Lung (tissue), 12 donors: ENCODE data around the gene TBC1D7. TPM values are rescaled to one million over a fixed set of nuclear protein-coding genes. Genes with fewer than 3 reads are reported as not detected.
A peak's percentile ranks its signal among the peaks of the same experiment; 100 is the strongest.

Experiments
- ATAC-seq: fragments of 200-7000 bp; cut with Tn5 transposase; one replicate; pipeline ENCODE4 v1.9.1; 2020; ENCODE audit warnings: moderate number of reproducible peaks; ENCODE audit not compliant: insufficient read depth, low FRiP score
- DNase-seq, 3 donors: peaks; one replicate each; pipeline ENCODE4 v3.0.0-alpha.2; 2013 to 2017
- H3K27ac ChIP-seq, 2 donors: one replicate each; pipeline ENCODE4 v1.5.1; 2013; ENCODE audit warnings: mild to moderate bottlenecking in 2 of 2, moderate library complexity in 2 of 2, control low read depth in 1 of 2, inconsistent platforms in 1 of 2, low read depth in 1 of 2, low read length in 1 of 2
- H3K27me3 ChIP-seq, 3 donors: one replicate each; pipeline ENCODE4 v1.5.1; 2013; ENCODE audit warnings: low read length in 2 of 3; ENCODE audit not compliant: control insufficient read depth in 3 of 3, insufficient read depth in 3 of 3
- H3K36me3 ChIP-seq, 4 donors: one replicate each; pipeline ENCODE4 v1.5.1; 2013; ENCODE audit warnings: low read length in 4 of 4, mild to moderate bottlenecking in 1 of 4, moderate library complexity in 1 of 4; ENCODE audit not compliant: control insufficient read depth in 4 of 4, insufficient read depth in 4 of 4
- H3K4me1 ChIP-seq, 5 donors: one replicate each; pipeline ENCODE4 v1.5.1; 2013; ENCODE audit warnings: low read length in 5 of 5, mild to moderate bottlenecking in 2 of 5, moderate library complexity in 1 of 5; ENCODE audit not compliant: control insufficient read depth in 5 of 5, insufficient read depth in 5 of 5
- H3K4me3 ChIP-seq: one replicate; pipeline ENCODE4 v1.5.1; 2013; ENCODE audit warnings: mild to moderate bottlenecking, control low read depth, moderate library complexity
- H3K9ac ChIP-seq, 2 donors: one replicate each; pipeline ENCODE4 v1.5.1; 2013; ENCODE audit warnings: low read length in 2 of 2, control low read depth in 1 of 2; ENCODE audit not compliant: insufficient read depth in 1 of 2
- H3K9me3 ChIP-seq, 4 donors: one replicate each; pipeline ENCODE4 v1.5.1; 2013; ENCODE audit warnings: low read length in 3 of 4, mild to moderate bottlenecking in 1 of 4, moderate library complexity in 1 of 4; ENCODE audit not compliant: control insufficient read depth in 4 of 4, insufficient read depth in 3 of 4
- WGBS, 2 donors: extraction: QIAGEN DNeasy Blood & Tissue Kit; methylation state at CpG; one replicate each; pipeline ENCODE4 v1.1.7; 2013; 5-methylcytosine and 5-hydroxymethylcytosine counted together
- polyA plus RNA-seq, 2 donors: library from polyadenylated mRNA; stranded (reverse); fragments of 200-250 nt; gene quantifications; one replicate each; pipeline ENCODE4 v1.2.1, GENCODE V29; 2013
- total RNA-seq, 2 donors: library from RNA; depleted of rRNA in 1 of 2; stranded (reverse); fragments of >200 nt in 1 of 2; gene quantifications; one replicate each; pipeline ENCODE4 v1.2.1, GENCODE V29; 2014 to 2021
- TF ChIP-seq, protein P1 (sequence below): IDR thresholded peaks from 2 replicates; pipeline ENCODE4 v1.5.1; 2012; ENCODE audit warnings: mild to moderate bottlenecking; ENCODE audit errors: control extremely low read depth, extremely low read depth
- donor health status: control.
- donor health status: control.
- donor health status: Bipolar disorder and iron deficiency.
- donor health status: healthy.
- donor health status: DM: yes; HTN: yes; CAD: no.

Gene TBC1D7
- total and polyA plus RNA-seq, 4 donors, result 17.1 to 30.1 (median 19.9) TPM

- Histone ChIP-seq H3K4me1 (peaks cover 0 to 4% (median 0%) of the 10 kb centered on the region in 5 donors), H3K27me3 (no peaks in the 10 kb centered on the region), H3K9ac (no peak overlapping the region), H3K9me3 (no peaks in the 10 kb centered on the region), H3K27ac (no peak overlapping the region), H3K4me3 (peak overlapping the region; percentile 8), H3K36me3 (peaks cover 0 to 14% (median 0%) of the 10 kb centered on the region in 4 donors)
- ATAC-seq (no peak), DNase-seq (no peak)
- WGBS, 2 donors, result 43 to 67% methylated on average over 6 of the region's 6 CpGs
- TF ChIP-seq, protein P1, sequence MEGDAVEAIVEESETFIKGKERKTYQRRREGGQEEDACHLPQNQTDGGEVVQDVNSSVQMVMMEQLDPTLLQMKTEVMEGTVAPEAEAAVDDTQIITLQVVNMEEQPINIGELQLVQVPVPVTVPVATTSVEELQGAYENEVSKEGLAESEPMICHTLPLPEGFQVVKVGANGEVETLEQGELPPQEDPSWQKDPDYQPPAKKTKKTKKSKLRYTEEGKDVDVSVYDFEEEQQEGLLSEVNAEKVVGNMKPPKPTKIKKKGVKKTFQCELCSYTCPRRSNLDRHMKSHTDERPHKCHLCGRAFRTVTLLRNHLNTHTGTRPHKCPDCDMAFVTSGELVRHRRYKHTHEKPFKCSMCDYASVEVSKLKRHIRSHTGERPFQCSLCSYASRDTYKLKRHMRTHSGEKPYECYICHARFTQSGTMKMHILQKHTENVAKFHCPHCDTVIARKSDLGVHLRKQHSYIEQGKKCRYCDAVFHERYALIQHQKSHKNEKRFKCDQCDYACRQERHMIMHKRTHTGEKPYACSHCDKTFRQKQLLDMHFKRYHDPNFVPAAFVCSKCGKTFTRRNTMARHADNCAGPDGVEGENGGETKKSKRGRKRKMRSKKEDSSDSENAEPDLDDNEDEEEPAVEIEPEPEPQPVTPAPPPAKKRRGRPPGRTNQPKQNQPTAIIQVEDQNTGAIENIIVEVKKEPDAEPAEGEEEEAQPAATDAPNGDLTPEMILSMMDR, result no peak
These were observed 53.5 kb downstream of the TBC1D7 start for GRCh38 chr6:13274707-13275434.

DNA sequence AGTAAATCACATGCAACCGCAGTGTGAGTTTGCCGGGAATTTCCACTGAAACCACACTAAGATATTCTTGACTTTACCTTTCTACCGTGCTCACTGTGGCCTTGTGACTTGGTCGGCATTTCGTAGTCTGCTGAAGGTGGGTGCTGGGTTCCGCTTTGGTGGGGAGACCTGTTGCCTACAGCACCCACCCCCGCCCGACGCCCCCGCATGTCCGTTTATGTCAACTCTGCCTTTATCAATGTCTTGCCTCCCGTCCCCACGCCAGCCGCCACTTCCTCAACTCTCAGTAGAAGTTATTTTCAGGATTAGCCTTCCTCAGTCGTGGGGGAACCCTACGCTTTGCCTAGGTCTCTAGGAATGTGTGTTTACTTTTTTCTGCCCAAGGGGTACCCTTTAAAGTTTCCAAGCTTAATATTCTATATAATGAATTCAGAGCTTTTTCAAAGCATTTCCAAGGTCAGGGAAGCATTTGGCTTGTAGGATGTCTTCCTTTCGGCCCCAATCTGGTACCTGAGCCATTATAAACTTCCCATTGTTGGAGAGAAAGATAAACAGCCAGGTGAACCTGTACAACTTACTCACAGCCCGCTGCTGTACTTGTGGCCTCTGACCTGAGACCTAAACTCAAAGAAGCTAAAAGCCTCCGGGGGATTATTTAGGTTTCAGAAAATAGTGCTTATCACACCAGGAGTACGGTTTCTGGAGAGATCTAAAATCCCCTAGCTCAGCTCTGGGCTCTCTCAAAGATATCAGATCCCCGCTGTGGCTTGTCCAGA lies 54.2 kb downstream of the TBC1D7 start:
- Histone ChIP-seq H3K27me3 (no peaks in the 10 kb centered on the region), H3K4me3 (peak overlapping the region; percentile 8), H3K27ac (no peak overlapping the region), H3K36me3 (peaks cover 0 to 12% (median 0%) of the 10 kb centered on the region in 4 donors), H3K9ac (no peak overlapping the region), H3K9me3 (no peaks in the 10 kb centered on the region), H3K4me1 (peaks cover 0 to 5% (median 0%) of the 10 kb centered on the region in 5 donors)
- 32 to 68% methylated on average over 21 of the region's 21 CpGs for WGBS, 2 donors
- DNase-seq (no peak), ATAC-seq (no peak)
- TF ChIP-seq, protein P1, result no peak

- Histone ChIP-seq H3K27ac (no peak overlapping the region), H3K4me1 (peaks cover 0 to 5% (median 0%) of the 10 kb centered on the region in 5 donors), H3K9me3 (no peaks in the 10 kb centered on the region), H3K36me3 (peaks cover 0 to 12% (median 0%) of the 10 kb centered on the region in 4 donors), H3K4me3 (no peak overlapping the region), H3K9ac (no peak overlapping the region), H3K27me3 (no peaks in the 10 kb centered on the region)
- TF ChIP-seq, protein P1, result no peak
- no peak for DNase-seq
- no peak for ATAC-seq
- WGBS, 2 donors, result 37 to 68% methylated on average over 10 of the region's 10 CpGs
These were observed 55.0 kb downstream of the TBC1D7 start for GRCh38 chr6:13273202-13273930.
